Liver (tissue), 9 donors: Measurements from ENCODE around the gene PPP1R26. TPM values are rescaled to one million over a fixed set of nuclear protein-coding genes. Genes with fewer than 3 reads are reported as not detected.

Experiments used
- DNase-seq: peaks from one replicate; pipeline ENCODE4 v3.0.0-alpha.2; 2017; ENCODE audit warnings: low spot score
- H3K27ac ChIP-seq, 2 donors: one replicate each; pipeline ENCODE4 v1.7.0; 2013; ENCODE audit warnings: inconsistent platforms in 2 of 2, low read length in 2 of 2, control low read depth in 1 of 2, low read depth in 1 of 2, mild to moderate bottlenecking in 1 of 2
- H3K27me3 ChIP-seq, 4 donors: one replicate each; pipeline versions ENCODE4 v1.6.1 to v1.7.0; 2013; ENCODE audit warnings: low read length in 3 of 4, inconsistent platforms in 1 of 4, mild to moderate bottlenecking in 1 of 4, moderate library complexity in 1 of 4; ENCODE audit not compliant: control insufficient read depth in 4 of 4, insufficient read depth in 4 of 4
- H3K36me3 ChIP-seq, 4 donors: one replicate each; pipeline versions ENCODE4 v1.6.1 to v1.7.0; 2013; ENCODE audit warnings: low read length in 3 of 4, mild to moderate bottlenecking in 3 of 4, low read depth in 1 of 4, moderate library complexity in 1 of 4; ENCODE audit not compliant: control insufficient read depth in 4 of 4, insufficient read depth in 3 of 4
- H3K4me1 ChIP-seq, 4 donors: one replicate each; pipeline versions ENCODE4 v1.6.1 to v1.7.0; 2013; ENCODE audit warnings: low read length in 3 of 4, mild to moderate bottlenecking in 3 of 4, moderate library complexity in 1 of 4; ENCODE audit not compliant: control insufficient read depth in 4 of 4, insufficient read depth in 4 of 4
- H3K4me3 ChIP-seq, 3 donors: one replicate each; pipeline versions ENCODE4 v1.6.1 to v1.7.0; 2013; ENCODE audit warnings: low read length in 3 of 3, control low read depth in 1 of 3, low read depth in 1 of 3, mild to moderate bottlenecking in 1 of 3
- H3K9ac ChIP-seq, 2 donors: one replicate each; pipeline ENCODE4 v1.7.0; 2013; ENCODE audit warnings: low read length in 2 of 2, mild to moderate bottlenecking in 2 of 2, moderate library complexity in 2 of 2, control low read depth in 1 of 2, low read depth in 1 of 2
- H3K9me3 ChIP-seq, 4 donors: one replicate each; pipeline versions ENCODE4 v1.6.1 to v1.7.0; 2013; ENCODE audit warnings: low read length in 3 of 4; ENCODE audit not compliant: control insufficient read depth in 4 of 4
- ATF3 ChIP-seq: IDR thresholded peaks from 2 replicates; pipeline ENCODE4 v1.6.1; 2016; ENCODE audit warnings: antibody characterized with exemption
- EGR1 ChIP-seq, 2 donors: IDR thresholded peaks; 2 replicates each; pipeline ENCODE4 v1.6.1; 2016 to 2018; ENCODE audit warnings: antibody characterized with exemption in 2 of 2, low read depth in 2 of 2
- FOXA1 ChIP-seq: IDR thresholded peaks from 2 replicates; pipeline ENCODE4 v1.6.1; 2016; ENCODE audit warnings: antibody characterized with exemption
- FOXA2 ChIP-seq: IDR thresholded peaks from 2 replicates; pipeline ENCODE4 v1.6.1; 2016; ENCODE audit warnings: antibody characterized with exemption
- GABPA ChIP-seq, 2 donors: IDR thresholded peaks in 1 of 2; conservative IDR thresholded peaks in 1 of 2; 2 replicates each; pipeline ENCODE4 v1.6.1; 2016; ENCODE audit warnings: antibody characterized with exemption in 2 of 2, mild to moderate bottlenecking in 1 of 2, moderate library complexity in 1 of 2
- HNF4A ChIP-seq, 2 donors: conservative IDR thresholded peaks; 2 replicates each; pipeline ENCODE4 v1.6.1; 2016; ENCODE audit warnings: antibody characterized with exemption in 2 of 2, mild to moderate bottlenecking in 2 of 2
- HNF4G ChIP-seq: IDR thresholded peaks from 2 replicates; pipeline ENCODE4 v1.6.1; 2016; ENCODE audit warnings: antibody characterized with exemption
- JUND ChIP-seq, 2 donors: IDR thresholded peaks; 2 replicates each; pipeline ENCODE4 v1.6.1; 2016; ENCODE audit warnings: antibody characterized with exemption in 2 of 2
- NR2F2 ChIP-seq: IDR thresholded peaks from 2 replicates; pipeline ENCODE4 v1.6.1; 2016; ENCODE audit warnings: antibody characterized with exemption
- RAD21 ChIP-seq, 2 donors: IDR thresholded peaks; 2 replicates each; pipeline ENCODE4 v1.6.1; 2016; ENCODE audit warnings: antibody characterized with exemption in 2 of 2, mild to moderate bottlenecking in 2 of 2
- RXRA ChIP-seq, 2 donors: IDR thresholded peaks; 2 replicates each; pipeline ENCODE4 v1.6.1; 2017 to 2018; ENCODE audit warnings: antibody characterized with exemption in 2 of 2, mild to moderate bottlenecking in 1 of 2
- SP1 ChIP-seq: IDR thresholded peaks from 2 replicates; pipeline ENCODE4 v1.6.1; 2018; ENCODE audit warnings: antibody characterized with exemption, mild to moderate bottlenecking
- YY1 ChIP-seq: IDR thresholded peaks from 2 replicates; pipeline ENCODE4 v1.6.1; 2016; ENCODE audit warnings: antibody characterized with exemption, mild to moderate bottlenecking
- WGBS: extraction: QIAGEN DNeasy Blood & Tissue Kit; methylation state at CpG from one replicate; pipeline ENCODE4 v1.1.7; 2013; 5-methylcytosine and 5-hydroxymethylcytosine counted together
- polyA plus RNA-seq, 2 donors: library from polyadenylated mRNA; stranded (reverse) in 1 of 2; unstranded in 1 of 2; fragments of 200-250 nt in 1 of 2; fragments of >200 nt in 1 of 2; fragmentation: Nextera tagmentation in 1 of 2; extraction: Ambion mirVana in 1 of 2; gene quantifications; one replicate each; pipeline versions ENCODE4 v1.2.1 to v1.2.3, GENCODE V29; 2013 to 2015
- total RNA-seq, 2 donors: library from RNA; depleted of rRNA; stranded (reverse); fragments of >200 nt; gene quantifications; one replicate each; pipeline ENCODE4 v1.2.3, GENCODE V29; 2014
- TF ChIP-seq, protein P1 (sequence below): IDR thresholded peaks from 2 replicates; pipeline ENCODE4 v1.6.1; 2016; ENCODE audit warnings: antibody characterized with exemption
- TF ChIP-seq, protein P2 (sequence below): IDR thresholded peaks from 2 replicates; pipeline ENCODE4 v1.6.1; 2016; ENCODE audit warnings: antibody characterized with exemption
- TF ChIP-seq, protein P3 (sequence below): fragments of 150-350 bp; IDR thresholded peaks from 2 replicates; pipeline ENCODE4 v1.5.1; 2017; ENCODE audit warnings: improper control_type of control experiment, low read depth, low read length; ENCODE audit not compliant: missing input control
- TF ChIP-seq, protein P4 (sequence below): IDR thresholded peaks from 2 replicates; pipeline ENCODE4 v1.6.1; 2016; ENCODE audit warnings: antibody characterized with exemption, mild to moderate bottlenecking
- donor health status: healthy.
- donor health status: healthy.
- donor health status: healthy.
- donor health status: healthy.
- donor health status: healthy.

Gene PPP1R26
- total and polyA plus RNA-seq, 4 donors = 1.5 to 9.5 (median 4.2) TPM

DNA sequence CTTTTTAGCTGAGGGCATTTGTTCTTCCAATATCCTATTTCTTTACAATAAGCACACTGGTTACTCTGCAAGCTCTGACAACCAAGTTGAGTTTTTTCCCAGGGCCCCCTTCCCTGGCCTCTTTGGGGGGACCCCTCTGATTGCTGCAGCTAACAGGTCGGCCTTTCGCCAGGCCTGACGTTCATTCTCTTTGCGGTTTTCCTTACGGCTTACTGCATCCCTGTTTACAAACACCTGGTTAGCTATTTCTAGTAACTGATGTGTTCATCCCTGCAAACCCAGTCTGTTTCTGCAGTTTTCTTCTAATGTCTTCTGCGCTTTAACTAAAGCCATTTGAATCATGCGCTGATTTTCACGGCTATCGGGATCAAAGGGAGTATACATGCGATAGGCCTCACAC, 37.5 kb upstream of the PPP1R26 start (continued):
- TF ChIP-seq, protein P1, sequence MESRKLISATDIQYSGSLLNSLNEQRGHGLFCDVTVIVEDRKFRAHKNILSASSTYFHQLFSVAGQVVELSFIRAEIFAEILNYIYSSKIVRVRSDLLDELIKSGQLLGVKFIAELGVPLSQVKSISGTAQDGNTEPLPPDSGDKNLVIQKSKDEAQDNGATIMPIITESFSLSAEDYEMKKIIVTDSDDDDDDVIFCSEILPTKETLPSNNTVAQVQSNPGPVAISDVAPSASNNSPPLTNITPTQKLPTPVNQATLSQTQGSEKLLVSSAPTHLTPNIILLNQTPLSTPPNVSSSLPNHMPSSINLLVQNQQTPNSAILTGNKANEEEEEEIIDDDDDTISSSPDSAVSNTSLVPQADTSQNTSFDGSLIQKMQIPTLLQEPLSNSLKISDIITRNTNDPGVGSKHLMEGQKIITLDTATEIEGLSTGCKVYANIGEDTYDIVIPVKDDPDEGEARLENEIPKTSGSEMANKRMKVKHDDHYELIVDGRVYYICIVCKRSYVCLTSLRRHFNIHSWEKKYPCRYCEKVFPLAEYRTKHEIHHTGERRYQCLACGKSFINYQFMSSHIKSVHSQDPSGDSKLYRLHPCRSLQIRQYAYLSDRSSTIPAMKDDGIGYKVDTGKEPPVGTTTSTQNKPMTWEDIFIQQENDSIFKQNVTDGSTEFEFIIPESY = no peak
- TF ChIP-seq HNF4A (conservative IDR thresholded peaks at IDR 0.05) (no peak), EGR1 (IDR thresholded peaks at IDR 0.05; ENCODE audit: low read depth in 2 of 2) (no peak), FOXA2 (no peak), HNF4G (no peak), YY1 (no peak), SP1 (no peak), RXRA (IDR thresholded peaks at IDR 0.05) (no peak)
- TF ChIP-seq, protein P2, sequence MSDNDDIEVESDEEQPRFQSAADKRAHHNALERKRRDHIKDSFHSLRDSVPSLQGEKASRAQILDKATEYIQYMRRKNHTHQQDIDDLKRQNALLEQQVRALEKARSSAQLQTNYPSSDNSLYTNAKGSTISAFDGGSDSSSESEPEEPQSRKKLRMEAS = no peak

GRCh38 chr9:135443797-135444425, 35.7 kb upstream of the PPP1R26 start:
- no peaks in the 10 kb centered on the region for H3K9me3 ChIP-seq
- H3K36me3 ChIP-seq = no peaks in the 10 kb centered on the region
- no peaks in the 10 kb centered on the region for H3K27me3 ChIP-seq
- DNase-seq = no peak
- WGBS = 83% methylated on average over 28 of the region's 28 CpGs
- H3K4me3 ChIP-seq = no peak overlapping the region
- H3K9ac ChIP-seq = no peak overlapping the region
- no peak overlapping the region for H3K27ac ChIP-seq
- TF ChIP-seq RAD21 (IDR thresholded peaks at IDR 0.05) (no peak), NR2F2 (no peak), HNF4A (conservative IDR thresholded peaks at IDR 0.05) (no peak), FOXA2 (no peak), FOXA1 (no peak), HNF4G (no peak), EGR1 (IDR thresholded peaks at IDR 0.05; ENCODE audit: low read depth in 2 of 2) (no peak), GABPA (IDR thresholded peaks at IDR 0.05 in 1 of 2, conservative IDR thresholded peaks at IDR 0.05 in 1 of 2) (no peak), RXRA (IDR thresholded peaks at IDR 0.05) (no peak), JUND (IDR thresholded peaks at IDR 0.05) (no peak), SP1 (no peak), ATF3 (no peak), YY1 (no peak)
- TF ChIP-seq, protein P2 = no peak
- TF ChIP-seq, protein P3, sequence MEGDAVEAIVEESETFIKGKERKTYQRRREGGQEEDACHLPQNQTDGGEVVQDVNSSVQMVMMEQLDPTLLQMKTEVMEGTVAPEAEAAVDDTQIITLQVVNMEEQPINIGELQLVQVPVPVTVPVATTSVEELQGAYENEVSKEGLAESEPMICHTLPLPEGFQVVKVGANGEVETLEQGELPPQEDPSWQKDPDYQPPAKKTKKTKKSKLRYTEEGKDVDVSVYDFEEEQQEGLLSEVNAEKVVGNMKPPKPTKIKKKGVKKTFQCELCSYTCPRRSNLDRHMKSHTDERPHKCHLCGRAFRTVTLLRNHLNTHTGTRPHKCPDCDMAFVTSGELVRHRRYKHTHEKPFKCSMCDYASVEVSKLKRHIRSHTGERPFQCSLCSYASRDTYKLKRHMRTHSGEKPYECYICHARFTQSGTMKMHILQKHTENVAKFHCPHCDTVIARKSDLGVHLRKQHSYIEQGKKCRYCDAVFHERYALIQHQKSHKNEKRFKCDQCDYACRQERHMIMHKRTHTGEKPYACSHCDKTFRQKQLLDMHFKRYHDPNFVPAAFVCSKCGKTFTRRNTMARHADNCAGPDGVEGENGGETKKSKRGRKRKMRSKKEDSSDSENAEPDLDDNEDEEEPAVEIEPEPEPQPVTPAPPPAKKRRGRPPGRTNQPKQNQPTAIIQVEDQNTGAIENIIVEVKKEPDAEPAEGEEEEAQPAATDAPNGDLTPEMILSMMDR = no peak
- TF ChIP-seq, protein P4, sequence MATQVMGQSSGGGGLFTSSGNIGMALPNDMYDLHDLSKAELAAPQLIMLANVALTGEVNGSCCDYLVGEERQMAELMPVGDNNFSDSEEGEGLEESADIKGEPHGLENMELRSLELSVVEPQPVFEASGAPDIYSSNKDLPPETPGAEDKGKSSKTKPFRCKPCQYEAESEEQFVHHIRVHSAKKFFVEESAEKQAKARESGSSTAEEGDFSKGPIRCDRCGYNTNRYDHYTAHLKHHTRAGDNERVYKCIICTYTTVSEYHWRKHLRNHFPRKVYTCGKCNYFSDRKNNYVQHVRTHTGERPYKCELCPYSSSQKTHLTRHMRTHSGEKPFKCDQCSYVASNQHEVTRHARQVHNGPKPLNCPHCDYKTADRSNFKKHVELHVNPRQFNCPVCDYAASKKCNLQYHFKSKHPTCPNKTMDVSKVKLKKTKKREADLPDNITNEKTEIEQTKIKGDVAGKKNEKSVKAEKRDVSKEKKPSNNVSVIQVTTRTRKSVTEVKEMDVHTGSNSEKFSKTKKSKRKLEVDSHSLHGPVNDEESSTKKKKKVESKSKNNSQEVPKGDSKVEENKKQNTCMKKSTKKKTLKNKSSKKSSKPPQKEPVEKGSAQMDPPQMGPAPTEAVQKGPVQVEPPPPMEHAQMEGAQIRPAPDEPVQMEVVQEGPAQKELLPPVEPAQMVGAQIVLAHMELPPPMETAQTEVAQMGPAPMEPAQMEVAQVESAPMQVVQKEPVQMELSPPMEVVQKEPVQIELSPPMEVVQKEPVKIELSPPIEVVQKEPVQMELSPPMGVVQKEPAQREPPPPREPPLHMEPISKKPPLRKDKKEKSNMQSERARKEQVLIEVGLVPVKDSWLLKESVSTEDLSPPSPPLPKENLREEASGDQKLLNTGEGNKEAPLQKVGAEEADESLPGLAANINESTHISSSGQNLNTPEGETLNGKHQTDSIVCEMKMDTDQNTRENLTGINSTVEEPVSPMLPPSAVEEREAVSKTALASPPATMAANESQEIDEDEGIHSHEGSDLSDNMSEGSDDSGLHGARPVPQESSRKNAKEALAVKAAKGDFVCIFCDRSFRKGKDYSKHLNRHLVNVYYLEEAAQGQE = no peak
- TF ChIP-seq, protein P1 = no peak
- H3K4me1 ChIP-seq = no peaks in the 10 kb centered on the region
